AG04449 (cell line): ENCODE data around the gene TMSB4X.
"Not testable (repeated sequence)": the region's sequence is repeated elsewhere in the genome, so short reads cannot be mapped to it uniquely, and the experiment has no call there.

ENCODE experiments used
- CTCF ChIA-PET: fragments of 350-600 bp; formaldehyde crosslinking; extraction: SDS; loops from one replicate; lab custom pipeline; 2021; ENCODE audit warnings: antibody characterized with exemption; lab: Yijun Ruan, JAX
- POLR2A ChIA-PET: fragments of 400-600, 350-600 bp; formaldehyde crosslinking; extraction: SDS; loops from one replicate; lab custom pipeline; 2020; ENCODE audit warnings: antibody characterized with exemption, inconsistent platforms; lab: Yijun Ruan, JAX
- DNase-seq: peaks from one replicate; pipeline ENCODE4 v3.0.0-alpha.2; 2010; ENCODE audit warnings: low read depth, low spot score
- H3K4me3 ChIP-seq: 2 replicates; pipeline ENCODE4 v1.5.1; 2011; ENCODE audit warnings: low read depth, mild to moderate bottlenecking, control low read depth, low read length
- CTCF ChIP-seq: IDR thresholded peaks from one replicate; pipeline ENCODE4 v1.5.1; 2011; ENCODE audit warnings: mild to moderate bottlenecking, moderate library complexity, low read length, control low read depth, inconsistent platforms; ENCODE audit not compliant: insufficient read depth; ENCODE audit errors: missing control alignments

TMSB4X gene

GRCh38 chrX:12978205-12979025 is 3.5 kb downstream of the TMSB4X start:
- DNase-seq: peak; percentile 75
- TF ChIP-seq CTCF: no peak
- POLR2A ChIA-PET: interaction anchor here (0.7 to 3.9 kb wide), 28 partner anchors 8 to 510 kb away, joined by 3 to 45 read pairs (median 4); no protein-coding TSS in a partner anchor
- peak overlapping the region; percentile 79 for H3K4me3 ChIP-seq
- CTCF ChIA-PET: interaction anchor here (1.3 to 1.9 kb wide), 3 partner anchors 32 to 510 kb away, joined by 3 to 7 read pairs (median 6); no protein-coding TSS in a partner anchor

GRCh38 chrX:12979026-12979607 is 4.2 kb downstream of the TMSB4X start:
- H3K4me3 ChIP-seq: no peak overlapping the region
- ChIA-PET POLR2A (interaction anchor here (0.7 to 3.9 kb wide), 22 partner anchors 9 to 509 kb away, joined by 3 to 45 read pairs (median 4); no protein-coding TSS in a partner anchor), CTCF (interaction anchor here (1.3 to 1.9 kb wide), 4 partner anchors 32 to 509 kb away, joined by 3 to 7 read pairs (median 5); no protein-coding TSS in a partner anchor)
- no peak for DNase-seq
- no peak for TF ChIP-seq CTCF

- no peak for DNase-seq
- no peak for TF ChIP-seq CTCF
- CTCF ChIA-PET: interaction anchor here (1.3 to 1.9 kb wide), 3 partner anchors 33 to 508 kb away, joined by 4 to 7 read pairs (median 6); no protein-coding TSS in a partner anchor
- POLR2A ChIA-PET: interaction anchor here (0.9 to 3.9 kb wide), 14 partner anchors 9 to 509 kb away, joined by 3 to 45 read pairs (median 6); no protein-coding TSS in a partner anchor
- H3K4me3 ChIP-seq: no peak overlapping the region
These were observed 4.7 kb downstream of the TMSB4X start for GRCh38 chrX:12979616-12980015.

GRCh38 chrX:12980039-12980438 is 5.1 kb downstream of the TMSB4X start:
- DNase-seq, H3K4me3 ChIP-seq: not testable (repeated sequence)
- POLR2A ChIA-PET: interaction anchor here (0.8 to 3.9 kb wide), 4 partner anchors 24 to 508 kb away, joined by 3 to 45 read pairs (median 4); no protein-coding TSS in a partner anchor
- CTCF ChIA-PET: interaction anchor here (1.7 kb wide), 1 partner anchor 143 kb away, joined by 4 read pairs; no protein-coding TSS in a partner anchor

GRCh38 chrX:12981880-12982279 is 7.0 kb downstream of the TMSB4X start:
- DNase-seq: no peak
- CTCF ChIA-PET: no interaction called here
- no peak overlapping the region for H3K4me3 ChIP-seq
- TF ChIP-seq CTCF: no peak
- POLR2A ChIA-PET: interaction anchor here (0.6 kb wide), 1 partner anchor 235 kb away, joined by 4 read pairs; no protein-coding TSS in a partner anchor

- POLR2A ChIA-PET: interaction anchor here (0.5 kb wide), 1 partner anchor 9 kb away, joined by 3 read pairs; no protein-coding TSS in a partner anchor
- DNase-seq: no peak
- TF ChIP-seq CTCF: no peak
- H3K4me3 ChIP-seq: no peak overlapping the region
- CTCF ChIA-PET: interaction anchor here (1.6 kb wide), 1 partner anchor 661 kb away, joined by 3 read pairs; no protein-coding TSS in a partner anchor
These were observed 9.9 kb downstream of the TMSB4X start for GRCh38 chrX:12984603-12985319.
